HepG2 (cell line): ENCODE measurements around the gene MALT1. TPM values are rescaled to one million over a fixed set of nuclear protein-coding genes. Genes with fewer than 3 reads are reported as not detected.

ENCODE experiments used
- ATAC-seq: fragments of 200-7000 bp; cut with Tn5 transposase; 3 replicates; pipeline ENCODE4 v1.9.1; 2020; ENCODE audit warnings: mild to moderate bottlenecking, moderate library complexity
- BruUV-seq: library from RNA; stranded (reverse); fragments of 400-500 nt; replicated peaks from 2 replicates; lab custom pipeline; 2021; lab: Mats Ljungman, UMichigan
- CTCF ChIA-PET: fragments of 300-600 bp; formaldehyde crosslinking; extraction: SDS; loops from one replicate; lab custom pipeline; 2021; ENCODE audit warnings: low total read pairs, inconsistent platforms, low intra/inter-chr PET ratio; lab: Yijun Ruan, JAX
- POLR2A ChIA-PET: fragments of 350-600 bp; sonication (Branson Sonifier 250); formaldehyde crosslinking; loops from one replicate; lab custom pipeline; 2020; ENCODE audit warnings: antibody characterized with exemption, inconsistent platforms; lab: Yijun Ruan, JAX
- DNase-seq: peaks from one replicate; pipeline ENCODE4 v3.0.0-alpha.2; 2015; ENCODE audit warnings: low spot score
- FAIRE-seq: peaks from 3 replicates; lab custom pipeline; 2011; peaks lifted over from hg19 to GRCh38; lab: Jason Lieb, UNC
- H2AFZ ChIP-seq: one replicate; pipeline ENCODE4 v1.6.1; 2011; ENCODE audit warnings: low read length, inconsistent platforms
- H3K27ac ChIP-seq: fragments of 300-600 bp; 3 replicates; pipeline ENCODE4 v1.8.0; 2011; ENCODE audit warnings: mixed run types, mild to moderate bottlenecking, mixed read lengths, low read length, inconsistent platforms; ENCODE audit not compliant: insufficient read depth; ENCODE audit errors: extremely low read length
- H3K27me3 ChIP-seq, 2 experiments: fragments of 200-600 bp in 1 of 2; 2 replicates in 1 of 2; 3 replicates in 1 of 2; pipeline versions ENCODE4 v1.6.0 to v1.8.0; 2011; ENCODE audit warnings: low read length in 2 of 2, mild to moderate bottlenecking in 2 of 2, moderate library complexity in 2 of 2, inconsistent platforms in 1 of 2; ENCODE audit not compliant: insufficient read depth in 2 of 2, control insufficient read depth in 1 of 2
- H3K36me3 ChIP-seq, 2 experiments: fragments of 200-600 bp in 1 of 2; replicated peaks in 1 of 2; 2 replicates in 1 of 2; 3 replicates in 1 of 2; pipeline versions ENCODE4 v1.5.1 to v1.8.0; 2011; ENCODE audit warnings: low read length in 2 of 2, inconsistent platforms in 1 of 2; ENCODE audit not compliant: insufficient read depth in 2 of 2, control insufficient read depth in 1 of 2
- H3K4me1 ChIP-seq: 2 replicates; pipeline ENCODE4 v1.5.1; 2012; ENCODE audit warnings: low read length, inconsistent platforms; ENCODE audit not compliant: insufficient read depth
- H3K4me2 ChIP-seq: 2 replicates; pipeline ENCODE4 v1.6.0; 2011; ENCODE audit warnings: low read depth, low read length, inconsistent platforms
- H3K4me3 ChIP-seq, 3 experiments: fragments of 200-600 bp in 1 of 3; sonication (generic), shearing (Covaris generic) in 1 of 3; replicated peaks in 1 of 3; 2 replicates each; pipeline ENCODE4 v1.5.1; 2011 to 2016; ENCODE audit warnings: low read length in 3 of 3, inconsistent platforms in 2 of 3, low read depth in 2 of 3, mild to moderate bottlenecking in 2 of 3, control low read depth in 1 of 3, mixed read lengths in 1 of 3; ENCODE audit not compliant: insufficient read depth in 1 of 3
- H3K79me2 ChIP-seq: one replicate; pipeline ENCODE4 v1.6.1; 2011; ENCODE audit warnings: low read length, inconsistent platforms; ENCODE audit not compliant: insufficient read depth
- H3K9ac ChIP-seq: 2 replicates; pipeline ENCODE4 v1.6.0; 2011; ENCODE audit warnings: mild to moderate bottlenecking, low read depth, low read length, inconsistent platforms; ENCODE audit not compliant: insufficient read depth
- H3K9me3 ChIP-seq: 2 replicates; pipeline ENCODE4 v1.5.1; 2012; ENCODE audit warnings: mild to moderate bottlenecking, low read length
- H4K20me1 ChIP-seq: 2 replicates; pipeline ENCODE4 v1.6.0; 2011; ENCODE audit warnings: inconsistent platforms, mild to moderate bottlenecking, low read length, moderate library complexity; ENCODE audit not compliant: insufficient read depth
- CREM ChIP-seq, 2 experiments: sonication (generic) in 1 of 2; formaldehyde crosslinking in 1 of 2; IDR thresholded peaks; 2 replicates each; pipeline versions ENCODE4 v1.4.0 to v1.6.1; 2016 to 2020; ENCODE audit warnings: antibody characterized with exemption in 1 of 2, mild to moderate bottlenecking in 1 of 2, missing genetic modification reagents in 1 of 2
- EHMT2 ChIP-seq: fragments of 200-600 bp; sonication (generic); IDR thresholded peaks from 2 replicates; pipeline ENCODE4 v1.7.0; 2017; ENCODE audit warnings: antibody characterized with exemption, low read depth, low read length, borderline replicate concordance
- GATAD2A ChIP-seq: IDR thresholded peaks from 2 replicates; pipeline ENCODE4 v1.6.1; 2016
- KDM6A ChIP-seq: IDR thresholded peaks from 2 replicates; pipeline ENCODE4 v1.6.1; 2016; ENCODE audit warnings: low read depth
- LBX2 ChIP-seq: sonication (generic); formaldehyde crosslinking; IDR thresholded peaks from 2 replicates; pipeline ENCODE4 v1.5.0; 2020; ENCODE audit warnings: missing genetic modification reagents, mild to moderate bottlenecking, borderline replicate concordance
- MAF1 ChIP-seq: sonication (generic); formaldehyde crosslinking; IDR thresholded peaks from 2 replicates; pipeline ENCODE4 v1.5.0; 2020; ENCODE audit warnings: missing genetic modification reagents, borderline replicate concordance
- SMAD1 ChIP-seq: sonication (generic); formaldehyde crosslinking; IDR thresholded peaks from 2 replicates; pipeline ENCODE4 v1.4.0; 2020; ENCODE audit warnings: missing genetic modification reagents, low read depth, mild to moderate bottlenecking, borderline replicate concordance
- SP4 ChIP-seq: sonication (generic); formaldehyde crosslinking; IDR thresholded peaks from 2 replicates; pipeline ENCODE4 v1.8.1; 2023; ENCODE audit warnings: mild to moderate bottlenecking, missing genetic modification reagents
- TBX3 ChIP-seq: fragments of 450-650 bp; IDR thresholded peaks from 2 replicates; pipeline ENCODE4 v1.6.1; 2017; ENCODE audit warnings: antibody characterized with exemption, mild to moderate bottlenecking, inconsistent platforms, borderline replicate concordance
- TSC22D2 ChIP-seq: sonication (generic); formaldehyde crosslinking; IDR thresholded peaks from 2 replicates; pipeline ENCODE4 v1.5.1; 2020; ENCODE audit warnings: missing genetic modification reagents, mild to moderate bottlenecking, borderline replicate concordance
- YEATS2 ChIP-seq: sonication (generic); formaldehyde crosslinking; IDR thresholded peaks from 2 replicates; pipeline ENCODE4 v1.4.0; 2020; ENCODE audit warnings: missing genetic modification reagents, borderline replicate concordance
- ZBTB26 ChIP-seq: IDR thresholded peaks from 2 replicates; pipeline ENCODE4 v1.6.1; 2016; ENCODE audit warnings: missing compliant biosample characterization, missing genetic modification reagents, borderline replicate concordance
- ZSCAN20 ChIP-seq: sonication (generic); formaldehyde crosslinking; IDR thresholded peaks from 2 replicates; pipeline ENCODE4 v1.4.0; 2020; ENCODE audit warnings: missing genetic modification reagents, mild to moderate bottlenecking, borderline replicate concordance
- WGBS: methylation state at CpG from one replicate; pipeline ENCODE4 v1.1.6; 2017; ENCODE audit warnings: low lambda C conversion rate; 5-methylcytosine and 5-hydroxymethylcytosine counted together
- in situ Hi-C: cut with HindIII; loops from 2 replicates; pipeline ENCODE4 v1.10.0; 2017; ENCODE audit warnings: low pct_unique_long_range_greater_than_20kb; ENCODE audit not compliant: extremely low pct_ligation_motif_present
- intact Hi-C: fragments of 100-400 bp; cut with micrococcal nuclease; formaldehyde crosslinking; loops from one replicate; pipeline ENCODE4 v1.10.0; 2022; ENCODE audit not compliant: unreplicated experiment
- polyA plus RNA-seq, 8 experiments: library from polyadenylated mRNA; depleted of rRNA in 3 of 8; stranded (reverse) in 7 of 8; unstranded in 1 of 8; fragments of >200 nt; fragmentation: Illumina TruSeq in 4 of 8; extraction: Trizol in 4 of 8; gene quantifications; 2 replicates each; pipeline versions ENCODE4 v1.2.1 to v1.2.3, GENCODE V29; 2011 to 2016; ENCODE audit warnings: low read depth in 4 of 8, missing spikeins in 1 of 8, mixed read lengths in 1 of 8; ENCODE audit not compliant: insufficient read depth in 1 of 8
- total RNA-seq, 5 experiments: library from RNA; depleted of rRNA; stranded (reverse); fragments of >200 nt; fragmentation: Illumina TruSeq; extraction: Trizol; gene quantifications; 2 replicates each; pipeline ENCODE4 v1.2.3, GENCODE V29; 2016; ENCODE audit warnings: low read depth in 1 of 5
- TF ChIP-seq, protein P1 (sequence below): sonication (generic); formaldehyde crosslinking; IDR thresholded peaks from 2 replicates; pipeline ENCODE4 v1.4.0; 2020; ENCODE audit warnings: missing genetic modification reagents
- TF ChIP-seq, protein P2 (sequence below): sonication (generic); formaldehyde crosslinking; IDR thresholded peaks from 2 replicates; pipeline ENCODE4 v1.4.0; 2020; ENCODE audit warnings: missing genetic modification reagents
- TF ChIP-seq, protein P3 (sequence below): IDR thresholded peaks from 2 replicates; pipeline ENCODE4 v1.6.1; 2016

Gene MALT1
- total and polyA plus RNA-seq, 2 of the 13 experiments (the other 11 are each of a cell fraction or from before 2014, with no cell fraction given): 43.9 to 89.0 TPM

DNA sequence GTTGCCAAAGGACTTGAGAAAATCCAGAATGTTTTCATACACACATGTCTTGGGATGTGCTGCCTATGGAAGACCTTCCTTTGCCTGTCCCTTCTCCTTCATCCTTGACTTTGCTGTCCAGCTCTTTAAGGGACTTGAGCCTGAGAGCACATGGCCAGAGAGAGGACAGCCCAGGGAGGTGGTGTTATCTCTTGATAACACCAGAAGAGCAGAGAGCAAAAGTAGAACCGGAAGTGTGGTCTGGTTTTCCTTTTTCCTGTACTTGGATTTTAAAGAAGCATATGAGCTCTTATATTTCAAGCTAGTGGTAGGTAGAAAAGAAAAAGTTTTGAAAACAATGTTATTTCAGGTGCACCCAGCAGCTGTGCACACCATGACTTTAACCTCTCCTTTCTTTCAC, 99.3 kb downstream of the MALT1 start:
- in situ Hi-C loops (loop anchor here (25.0 kb wide), 1 partner anchor 858 kb away; no protein-coding TSS in a partner anchor), intact Hi-C loops (no loop called here)
- H3K9ac ChIP-seq: no peak overlapping the region
- H2AFZ ChIP-seq: no peak overlapping the region
- DNase-seq (no peak), FAIRE-seq (no peak), ATAC-seq (no peak)
- H3K9me3 ChIP-seq: no peaks in the 10 kb centered on the region
- no peak overlapping the region for H3K27ac ChIP-seq
- TF ChIP-seq, protein P1, sequence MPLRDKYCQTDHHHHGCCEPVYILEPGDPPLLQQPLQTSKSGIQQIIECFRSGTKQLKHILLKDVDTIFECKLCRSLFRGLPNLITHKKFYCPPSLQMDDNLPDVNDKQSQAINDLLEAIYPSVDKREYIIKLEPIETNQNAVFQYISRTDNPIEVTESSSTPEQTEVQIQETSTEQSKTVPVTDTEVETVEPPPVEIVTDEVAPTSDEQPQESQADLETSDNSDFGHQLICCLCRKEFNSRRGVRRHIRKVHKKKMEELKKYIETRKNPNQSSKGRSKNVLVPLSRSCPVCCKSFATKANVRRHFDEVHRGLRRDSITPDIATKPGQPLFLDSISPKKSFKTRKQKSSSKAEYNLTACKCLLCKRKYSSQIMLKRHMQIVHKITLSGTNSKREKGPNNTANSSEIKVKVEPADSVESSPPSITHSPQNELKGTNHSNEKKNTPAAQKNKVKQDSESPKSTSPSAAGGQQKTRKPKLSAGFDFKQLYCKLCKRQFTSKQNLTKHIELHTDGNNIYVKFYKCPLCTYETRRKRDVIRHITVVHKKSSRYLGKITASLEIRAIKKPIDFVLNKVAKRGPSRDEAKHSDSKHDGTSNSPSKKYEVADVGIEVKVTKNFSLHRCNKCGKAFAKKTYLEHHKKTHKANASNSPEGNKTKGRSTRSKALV: no peak
- TF ChIP-seq TSC22D2: no peak
- TF ChIP-seq LBX2 (CRISPR knock-in tag): no peak
- no peak for TF ChIP-seq SMAD1 (CRISPR knock-in tag)
- no peak for TF ChIP-seq SP4 (CRISPR knock-in tag)
- TF ChIP-seq ZBTB26 (CRISPR knock-in tag): no peak
- no peak for TF ChIP-seq CREM (IDR thresholded peaks at IDR 0.05)
- no peak for TF ChIP-seq CREM (CRISPR knock-in tag; IDR thresholded peaks at IDR 0.05)
- TF ChIP-seq EHMT2: no peak
- no peak for TF ChIP-seq GATAD2A (CRISPR knock-in tag)
- TF ChIP-seq TBX3: no peak
- no peak for TF ChIP-seq YEATS2
- TF ChIP-seq, protein P2, sequence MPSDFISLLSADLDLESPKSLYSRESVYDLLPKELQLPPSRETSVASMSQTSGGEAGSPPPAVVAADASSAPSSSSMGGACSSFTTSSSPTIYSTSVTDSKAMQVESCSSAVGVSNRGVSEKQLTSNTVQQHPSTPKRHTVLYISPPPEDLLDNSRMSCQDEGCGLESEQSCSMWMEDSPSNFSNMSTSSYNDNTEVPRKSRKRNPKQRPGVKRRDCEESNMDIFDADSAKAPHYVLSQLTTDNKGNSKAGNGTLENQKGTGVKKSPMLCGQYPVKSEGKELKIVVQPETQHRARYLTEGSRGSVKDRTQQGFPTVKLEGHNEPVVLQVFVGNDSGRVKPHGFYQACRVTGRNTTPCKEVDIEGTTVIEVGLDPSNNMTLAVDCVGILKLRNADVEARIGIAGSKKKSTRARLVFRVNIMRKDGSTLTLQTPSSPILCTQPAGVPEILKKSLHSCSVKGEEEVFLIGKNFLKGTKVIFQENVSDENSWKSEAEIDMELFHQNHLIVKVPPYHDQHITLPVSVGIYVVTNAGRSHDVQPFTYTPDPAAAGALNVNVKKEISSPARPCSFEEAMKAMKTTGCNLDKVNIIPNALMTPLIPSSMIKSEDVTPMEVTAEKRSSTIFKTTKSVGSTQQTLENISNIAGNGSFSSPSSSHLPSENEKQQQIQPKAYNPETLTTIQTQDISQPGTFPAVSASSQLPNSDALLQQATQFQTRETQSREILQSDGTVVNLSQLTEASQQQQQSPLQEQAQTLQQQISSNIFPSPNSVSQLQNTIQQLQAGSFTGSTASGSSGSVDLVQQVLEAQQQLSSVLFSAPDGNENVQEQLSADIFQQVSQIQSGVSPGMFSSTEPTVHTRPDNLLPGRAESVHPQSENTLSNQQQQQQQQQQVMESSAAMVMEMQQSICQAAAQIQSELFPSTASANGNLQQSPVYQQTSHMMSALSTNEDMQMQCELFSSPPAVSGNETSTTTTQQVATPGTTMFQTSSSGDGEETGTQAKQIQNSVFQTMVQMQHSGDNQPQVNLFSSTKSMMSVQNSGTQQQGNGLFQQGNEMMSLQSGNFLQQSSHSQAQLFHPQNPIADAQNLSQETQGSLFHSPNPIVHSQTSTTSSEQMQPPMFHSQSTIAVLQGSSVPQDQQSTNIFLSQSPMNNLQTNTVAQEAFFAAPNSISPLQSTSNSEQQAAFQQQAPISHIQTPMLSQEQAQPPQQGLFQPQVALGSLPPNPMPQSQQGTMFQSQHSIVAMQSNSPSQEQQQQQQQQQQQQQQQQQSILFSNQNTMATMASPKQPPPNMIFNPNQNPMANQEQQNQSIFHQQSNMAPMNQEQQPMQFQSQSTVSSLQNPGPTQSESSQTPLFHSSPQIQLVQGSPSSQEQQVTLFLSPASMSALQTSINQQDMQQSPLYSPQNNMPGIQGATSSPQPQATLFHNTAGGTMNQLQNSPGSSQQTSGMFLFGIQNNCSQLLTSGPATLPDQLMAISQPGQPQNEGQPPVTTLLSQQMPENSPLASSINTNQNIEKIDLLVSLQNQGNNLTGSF (CRISPR knock-in tag): no peak
- TF ChIP-seq, protein P3, sequence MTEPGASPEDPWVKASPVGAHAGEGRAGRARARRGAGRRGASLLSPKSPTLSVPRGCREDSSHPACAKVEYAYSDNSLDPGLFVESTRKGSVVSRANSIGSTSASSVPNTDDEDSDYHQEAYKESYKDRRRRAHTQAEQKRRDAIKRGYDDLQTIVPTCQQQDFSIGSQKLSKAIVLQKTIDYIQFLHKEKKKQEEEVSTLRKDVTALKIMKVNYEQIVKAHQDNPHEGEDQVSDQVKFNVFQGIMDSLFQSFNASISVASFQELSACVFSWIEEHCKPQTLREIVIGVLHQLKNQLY: no peak
- TF ChIP-seq KDM6A (CRISPR knock-in tag): no peak
- no peak for TF ChIP-seq MAF1 (CRISPR knock-in tag)
- no peak for TF ChIP-seq ZSCAN20
- CTCF ChIA-PET: no interaction called here
- H3K79me2 ChIP-seq: no peaks in the 10 kb centered on the region
- H3K4me2 ChIP-seq: no peak overlapping the region
- peaks cover 34% of the 10 kb centered on the region for H3K4me1 ChIP-seq
- H4K20me1 ChIP-seq: no peaks in the 10 kb centered on the region
- 3% methylated on average over 1 of the region's 1 CpG for WGBS
- H3K36me3 ChIP-seq: no peaks in the 10 kb centered on the region
- H3K27me3 ChIP-seq: peaks cover 1 to 29% of the 10 kb centered on the region in 2 experiments; a peak in 2 of 5 replicates
- POLR2A ChIA-PET: no interaction called here
- H3K4me3 ChIP-seq: no peak overlapping the region
- no TSS peak for BruUV-seq
